ENCODE results near the gene NOX5. TPM values are rescaled to one million over a fixed set of nuclear protein-coding genes. Genes with fewer than 3 reads are reported as not detected.

NOX5 gene
- total RNA-seq, 4 donors from 2014 or later, result 0.19 to 1.5 (median 0.46) TPM

DNA sequence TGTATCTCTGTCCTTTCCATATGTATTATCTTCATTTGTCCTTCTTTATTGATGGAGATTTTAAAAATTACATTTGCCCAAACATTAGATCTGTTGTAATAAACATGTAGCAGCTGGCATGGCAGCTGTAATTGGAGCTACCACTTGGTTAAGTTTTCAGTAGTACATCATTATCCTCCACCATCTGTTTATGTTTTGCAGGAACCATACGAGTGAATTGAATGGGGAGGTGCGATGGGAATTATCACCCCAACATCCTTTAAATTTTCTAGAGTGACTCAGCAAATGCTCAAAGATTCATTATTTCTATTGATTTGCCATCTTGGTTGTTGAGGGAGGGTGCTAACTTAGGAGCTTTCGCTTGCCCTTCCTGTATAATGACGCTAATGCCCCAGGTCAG lies 32.6 kb upstream of the NOX5 start:
- H3K27ac ChIP-seq, result no peak overlapping the region
- TF ChIP-seq, protein P1, sequence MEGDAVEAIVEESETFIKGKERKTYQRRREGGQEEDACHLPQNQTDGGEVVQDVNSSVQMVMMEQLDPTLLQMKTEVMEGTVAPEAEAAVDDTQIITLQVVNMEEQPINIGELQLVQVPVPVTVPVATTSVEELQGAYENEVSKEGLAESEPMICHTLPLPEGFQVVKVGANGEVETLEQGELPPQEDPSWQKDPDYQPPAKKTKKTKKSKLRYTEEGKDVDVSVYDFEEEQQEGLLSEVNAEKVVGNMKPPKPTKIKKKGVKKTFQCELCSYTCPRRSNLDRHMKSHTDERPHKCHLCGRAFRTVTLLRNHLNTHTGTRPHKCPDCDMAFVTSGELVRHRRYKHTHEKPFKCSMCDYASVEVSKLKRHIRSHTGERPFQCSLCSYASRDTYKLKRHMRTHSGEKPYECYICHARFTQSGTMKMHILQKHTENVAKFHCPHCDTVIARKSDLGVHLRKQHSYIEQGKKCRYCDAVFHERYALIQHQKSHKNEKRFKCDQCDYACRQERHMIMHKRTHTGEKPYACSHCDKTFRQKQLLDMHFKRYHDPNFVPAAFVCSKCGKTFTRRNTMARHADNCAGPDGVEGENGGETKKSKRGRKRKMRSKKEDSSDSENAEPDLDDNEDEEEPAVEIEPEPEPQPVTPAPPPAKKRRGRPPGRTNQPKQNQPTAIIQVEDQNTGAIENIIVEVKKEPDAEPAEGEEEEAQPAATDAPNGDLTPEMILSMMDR (IDR thresholded peaks at IDR 0.05), result no peak
- TF ChIP-seq POLR2A (IDR thresholded peaks at IDR 0.05), result no peak
- no peak for DNase-seq
- intact Hi-C loops (cut with DNase I), result no loop called here
- no peaks in the 10 kb centered on the region for H3K36me3 ChIP-seq
- H3K4me3 ChIP-seq, result no peak overlapping the region
- WGBS, 2 donors, result 84 to 88% methylated on average over 4 of the region's 4 CpGs
- H3K9me3 ChIP-seq, result peaks cover 0 to 6% (median 0%) of the 10 kb centered on the region in 3 donors
- H3K4me1 ChIP-seq, result no peaks in the 10 kb centered on the region
- peaks cover 0 to 41% (median 0%) of the 10 kb centered on the region in 4 donors for H3K27me3 ChIP-seq

DNA sequence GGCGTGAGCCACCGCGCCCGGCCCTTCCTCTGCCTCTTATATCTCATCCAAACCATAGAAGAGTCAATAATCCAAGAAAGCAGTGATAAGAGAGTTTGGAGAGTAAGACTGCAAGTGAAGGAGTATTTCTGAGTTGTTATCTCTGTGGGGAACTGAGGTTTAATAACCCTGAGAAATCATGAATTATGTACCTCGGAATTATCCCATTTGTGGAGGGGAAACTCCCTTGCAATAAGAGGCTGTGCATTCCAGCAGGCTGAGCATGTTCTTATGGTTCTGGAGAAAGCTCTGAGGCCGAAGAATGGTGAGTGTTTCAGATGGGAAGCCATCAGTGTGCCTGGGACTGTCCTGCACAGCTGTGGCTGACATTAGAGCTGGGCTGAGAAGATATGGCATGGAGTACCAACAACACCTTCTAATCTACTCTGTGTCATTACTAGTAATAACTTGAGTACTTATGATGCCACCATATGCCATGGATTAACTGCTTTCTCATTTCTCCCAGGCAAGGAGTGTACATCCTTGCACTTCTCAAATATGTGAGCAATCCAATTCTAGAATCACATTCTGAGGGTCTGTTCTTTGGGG lies 31.4 kb upstream of the NOX5 start:
- Histone ChIP-seq H3K36me3 (no peaks in the 10 kb centered on the region), H3K27ac (no peak overlapping the region), H3K27me3 (peaks cover 0 to 52% (median 0%) of the 10 kb centered on the region in 4 donors), H3K4me1 (no peaks in the 10 kb centered on the region), H3K4me3 (no peak overlapping the region), H3K9me3 (no peaks in the 10 kb centered on the region)
- WGBS, 2 donors, result 92 to 95% methylated on average over 3 to 6 of the region's 6 CpGs
- intact Hi-C loops (cut with DNase I), result no loop called here
- TF ChIP-seq, protein P1 (IDR thresholded peaks at IDR 0.05), result no peak
- TF ChIP-seq POLR2A (IDR thresholded peaks at IDR 0.05), result no peak
- DNase-seq, result no peak

DNA sequence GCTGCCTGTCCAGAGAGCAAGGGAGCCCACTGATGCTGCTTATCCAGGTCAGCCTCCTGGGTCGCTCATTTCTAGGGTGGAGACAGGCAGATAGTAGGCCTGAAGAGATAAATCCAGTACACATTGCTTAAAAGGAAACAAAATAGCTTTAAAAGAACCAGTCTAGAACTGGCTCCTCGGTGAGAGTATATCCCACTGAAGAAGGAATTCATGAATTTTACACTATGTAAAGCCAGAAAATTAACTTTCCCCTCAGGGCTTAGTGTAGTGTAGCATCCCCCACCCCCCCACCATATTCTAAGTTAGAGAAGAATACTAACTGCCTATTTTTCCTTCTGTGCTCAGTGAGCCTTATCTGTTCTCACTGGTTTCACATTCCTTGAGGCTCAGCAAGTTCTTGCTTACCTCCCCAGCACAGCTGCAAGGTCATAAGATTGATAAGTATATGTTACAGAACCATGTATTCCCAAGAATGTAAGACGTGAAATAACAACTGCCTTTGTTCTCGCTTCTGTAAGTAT lies 30.5 kb upstream of the NOX5 start:
- H3K36me3 ChIP-seq, result no peaks in the 10 kb centered on the region
- DNase-seq, result no peak
- no peaks in the 10 kb centered on the region for H3K4me1 ChIP-seq
- intact Hi-C loops (cut with DNase I), result no loop called here
- H3K27me3 ChIP-seq, result peaks cover 0 to 57% (median 0%) of the 10 kb centered on the region in 4 donors
- no peak overlapping the region for H3K27ac ChIP-seq
- no peak for TF ChIP-seq POLR2A (IDR thresholded peaks at IDR 0.05)
- TF ChIP-seq, protein P1 (IDR thresholded peaks at IDR 0.05), result no peak
- H3K4me3 ChIP-seq, result no peak overlapping the region
- WGBS, 2 donors, result 62 to 80% methylated on average over 4 of the region's 4 CpGs
- no peaks in the 10 kb centered on the region for H3K9me3 ChIP-seq

DNA sequence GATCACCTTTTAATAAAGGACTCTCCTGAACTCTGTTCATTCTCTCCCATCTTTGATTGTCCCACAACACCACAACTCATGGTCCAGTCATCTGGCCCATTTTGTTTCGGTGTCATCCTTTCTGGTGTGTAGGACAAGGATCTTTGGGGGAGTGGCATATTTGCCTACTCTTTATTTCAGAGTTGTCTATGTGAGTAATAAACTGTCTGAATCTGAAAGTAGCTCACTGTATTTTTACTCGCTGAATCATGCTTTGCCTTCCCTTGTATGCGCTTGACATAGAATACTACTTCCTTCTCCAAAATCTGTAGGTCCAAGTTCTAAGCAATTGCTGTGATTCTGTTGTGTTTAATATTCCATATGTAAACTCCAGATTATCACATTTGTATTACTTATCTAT lies 29.9 kb upstream of the NOX5 start:
- 88 to 92% methylated on average over 3 of the region's 3 CpGs for WGBS, 2 donors
- Histone ChIP-seq H3K27ac (no peak overlapping the region), H3K27me3 (peaks cover 0 to 62% (median 0%) of the 10 kb centered on the region in 4 donors), H3K36me3 (no peaks in the 10 kb centered on the region), H3K4me1 (no peaks in the 10 kb centered on the region), H3K9me3 (no peaks in the 10 kb centered on the region), H3K4me3 (no peak overlapping the region)
- no peak for DNase-seq
- intact Hi-C loops (cut with DNase I), result no loop called here
- TF ChIP-seq, protein P1 (IDR thresholded peaks at IDR 0.05), result no peak
- TF ChIP-seq POLR2A (IDR thresholded peaks at IDR 0.05), result no peak

DNA sequence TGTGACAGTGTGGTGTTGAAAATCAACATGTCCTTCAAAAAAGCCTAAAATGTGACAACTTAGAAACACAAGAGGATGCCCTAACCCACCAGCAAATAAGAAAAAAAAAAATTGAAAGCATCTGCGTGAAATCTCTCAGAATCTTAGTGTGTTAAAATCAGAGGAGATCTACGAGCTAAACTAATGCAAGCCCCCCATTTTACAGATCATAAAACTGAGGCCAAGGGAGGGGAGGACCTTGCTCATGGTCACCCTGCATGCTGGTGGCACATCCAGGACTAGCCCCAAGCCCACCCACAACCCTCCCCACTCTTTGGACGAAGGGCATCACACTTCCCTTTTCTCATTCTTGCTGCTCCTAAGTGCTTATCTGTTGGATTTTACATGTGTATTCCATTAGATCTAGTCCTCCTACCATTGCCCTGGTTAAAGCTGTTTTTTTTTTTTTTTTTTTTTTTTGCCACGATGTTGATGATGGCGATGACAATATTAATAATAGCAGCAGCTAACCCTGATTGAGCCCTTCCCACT lies 29.1 kb upstream of the NOX5 start:
- no peaks in the 10 kb centered on the region for H3K36me3 ChIP-seq
- no peaks in the 10 kb centered on the region for H3K9me3 ChIP-seq
- 78 to 84% methylated on average over 4 to 5 of the region's 5 CpGs for WGBS, 2 donors
- intact Hi-C loops (cut with DNase I), result no loop called here
- no peak overlapping the region for H3K27ac ChIP-seq
- peaks cover 0 to 59% (median 0%) of the 10 kb centered on the region in 4 donors for H3K27me3 ChIP-seq
- no peak overlapping the region for H3K4me3 ChIP-seq
- no peak for DNase-seq
- TF ChIP-seq POLR2A (IDR thresholded peaks at IDR 0.05), result no peak
- TF ChIP-seq, protein P1 (IDR thresholded peaks at IDR 0.05), result no peak
- H3K4me1 ChIP-seq, result no peaks in the 10 kb centered on the region

All from esophagus squamous epithelium (tissue), 5 donors.